Measurements from ENCODE around the gene TENT4A. TPM values are rescaled to one million over a fixed set of nuclear protein-coding genes. Genes with fewer than 3 reads are reported as not detected.

The TENT4A gene
- total and polyA plus RNA-seq, 11 donors: 4.3 to 20.3 (median 11.2) TPM

DNA sequence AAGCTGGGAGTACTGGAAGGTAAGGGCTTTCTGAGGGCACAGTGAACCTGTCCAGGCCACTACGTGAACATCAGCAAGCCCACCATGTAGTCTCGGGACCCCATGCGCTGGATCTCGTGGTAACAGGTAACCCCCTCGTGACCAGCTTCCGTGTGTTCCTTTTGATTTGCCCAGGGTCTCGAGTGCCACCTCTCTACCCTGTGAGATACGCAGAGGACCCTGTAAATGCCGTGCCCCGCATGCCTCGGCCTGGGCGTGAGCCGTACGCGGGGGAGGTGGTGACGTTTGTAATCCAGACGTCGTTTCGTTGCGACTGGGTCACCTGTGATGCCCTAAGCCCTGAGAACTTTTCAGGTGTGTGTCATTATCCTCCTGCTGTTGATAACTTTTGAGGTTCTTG is 45.5 kb downstream of the TENT4A start:
- H3K4me1 ChIP-seq: peaks cover 0 to 8% (median 0%) of the 10 kb centered on the region in 12 donors
- peak in 1 of 4 donors; percentile 11 for ATAC-seq
- intact Hi-C loops (cut with DNase I): loop anchor here in 2 of 10 donors (10.0 kb wide), 2 partner anchors 384 to 1264 kb away; partner anchors contain the start of gene MED10 (in 1 of the 2)
- DNase-seq: peak in 1 of 5 donors; percentile 5
- TF ChIP-seq POLR2A (IDR thresholded peaks at IDR 0.05) (no peak), CTCF (IDR thresholded peaks at IDR 0.05) (no peak)
- peaks cover 0 to 4% (median 0%) of the 10 kb centered on the region in 12 donors for H3K9me3 ChIP-seq
- 92 to 98% (median 95%) methylated on average over 14 to 20 of the region's 20 CpGs for WGBS, 4 donors
- no peaks in the 10 kb centered on the region for H3K27me3 ChIP-seq
- H3K36me3 ChIP-seq: peaks cover 0 to 52% (median 44%) of the 10 kb centered on the region in 9 donors
- no peak overlapping the region for H3K27ac ChIP-seq
- H3K4me3 ChIP-seq: no peak overlapping the region

GRCh38 chr5:6759401-6759800 is 46.2 kb downstream of the TENT4A start:
- intact Hi-C loops (cut with DNase I): loop anchor here in 2 of 10 donors (10.0 kb wide), 2 partner anchors 385 to 1265 kb away; partner anchors contain the start of gene MED10 (in 1 of the 2)
- ATAC-seq: no peak
- no peaks in the 10 kb centered on the region for H3K27me3 ChIP-seq
- peaks cover 0 to 4% (median 0%) of the 10 kb centered on the region in 12 donors for H3K9me3 ChIP-seq
- H3K36me3 ChIP-seq: peaks cover 0 to 45% (median 37%) of the 10 kb centered on the region in 9 donors
- peak in 1 of 5 donors; percentile 24 for DNase-seq
- no peak overlapping the region for H3K27ac ChIP-seq
- no peak overlapping the region for H3K4me3 ChIP-seq
- H3K4me1 ChIP-seq: peaks cover 0 to 8% (median 0%) of the 10 kb centered on the region in 12 donors
- TF ChIP-seq CTCF (IDR thresholded peaks at IDR 0.05) (no peak), POLR2A (IDR thresholded peaks at IDR 0.05) (no peak)
- WGBS, 4 donors: 58 to 65% (median 60%) methylated on average over 7 to 9 of the region's 9 CpGs

DNA sequence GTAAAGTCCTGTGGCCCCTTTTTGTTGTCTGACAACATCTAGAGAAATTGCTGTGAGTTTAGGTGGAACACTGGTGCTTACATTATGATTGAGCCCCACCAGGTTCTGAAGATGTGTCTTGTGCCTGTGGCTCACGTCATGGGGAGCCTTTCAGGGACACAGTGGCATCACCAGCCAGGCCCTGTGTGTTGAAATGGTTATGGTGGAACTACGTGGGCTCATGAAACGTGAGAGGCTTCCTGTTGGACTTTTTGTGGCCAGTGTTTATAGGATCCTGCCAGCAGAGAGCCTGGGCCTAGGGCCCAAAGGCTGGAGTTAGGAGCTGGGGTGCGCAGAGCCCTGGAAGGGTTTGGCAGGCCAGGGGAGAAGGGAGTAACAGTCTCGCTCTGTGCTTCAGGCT is 46.8 kb downstream of the TENT4A start:
- Histone ChIP-seq H3K27ac (no peak overlapping the region), H3K4me1 (peaks cover 0 to 8% (median 0%) of the 10 kb centered on the region in 12 donors), H3K9me3 (peaks cover 0 to 4% (median 0%) of the 10 kb centered on the region in 12 donors), H3K36me3 (peaks cover 0 to 39% (median 31%) of the 10 kb centered on the region in 9 donors), H3K27me3 (no peaks in the 10 kb centered on the region), H3K4me3 (no peak overlapping the region)
- intact Hi-C loops (cut with DNase I): loop anchor here in 7 of 10 donors (10.0 kb wide), 7 partner anchors 385 to 1265 kb away; partner anchors contain the start of genes CFAP90 (in 2 of the 7), ADCY2 (in 1 of the 7) and MED10 (in 1 of the 7)
- DNase-seq (no peak), ATAC-seq (no peak)
- TF ChIP-seq POLR2A (IDR thresholded peaks at IDR 0.05) (no peak), CTCF (IDR thresholded peaks at IDR 0.05) (no peak)
- WGBS, 4 donors: 72 to 84% (median 83%) methylated on average over 5 of the region's 5 CpGs

DNA sequence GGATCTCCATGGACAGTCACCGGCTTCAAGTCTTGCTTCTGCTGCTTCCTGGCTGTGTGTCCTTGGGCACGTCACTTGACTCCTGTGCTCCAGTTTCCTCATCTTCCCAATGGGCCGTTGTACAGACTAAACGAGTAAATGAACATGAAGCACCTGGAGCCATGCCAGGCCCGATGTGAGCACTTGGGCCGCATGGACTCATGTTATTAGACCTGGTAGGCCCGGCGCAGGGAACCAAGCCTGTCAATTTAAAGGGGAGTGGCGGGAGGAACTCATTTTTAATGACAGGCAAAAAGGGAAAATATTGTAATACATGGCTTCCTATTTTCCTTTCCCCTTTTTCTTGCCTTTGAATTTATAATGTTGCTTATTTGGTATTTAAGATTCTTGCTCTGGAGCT is 47.5 kb downstream of the TENT4A start:
- Histone ChIP-seq H3K4me1 (peaks cover 0 to 8% (median 1%) of the 10 kb centered on the region in 12 donors), H3K9me3 (peaks cover 0 to 4% (median 0%) of the 10 kb centered on the region in 12 donors), H3K36me3 (peaks cover 0 to 32% (median 24%) of the 10 kb centered on the region in 9 donors), H3K4me3 (no peak overlapping the region), H3K27ac (peak overlapping the region in 1 of 12 donors; percentile 19), H3K27me3 (no peaks in the 10 kb centered on the region)
- TF ChIP-seq CTCF (IDR thresholded peaks at IDR 0.05) (no peak), POLR2A (IDR thresholded peaks at IDR 0.05) (no peak)
- intact Hi-C loops (cut with DNase I): loop anchor here in 6 of 10 donors (10.0 kb wide), 5 partner anchors 634 to 1094 kb away; partner anchors contain the start of genes CFAP90 (in 2 of the 6) and ADCY2 (in 1 of the 6)
- no peak for ATAC-seq
- WGBS, 4 donors: 69 to 75% (median 74%) methylated on average over 9 of the region's 9 CpGs
- no peak for DNase-seq
